Stomach smooth muscle (tissue), 2 donors: Measurements from ENCODE around the gene SH3TC1.

Experiments
- H3K27ac ChIP-seq: one replicate; pipeline ENCODE4 v1.7.0; 2013; ENCODE audit warnings: mild to moderate bottlenecking, low read length, inconsistent platforms
- H3K27me3 ChIP-seq, 2 donors: one replicate each; pipeline ENCODE4 v1.7.0; 2013; ENCODE audit warnings: low read length in 2 of 2; ENCODE audit not compliant: insufficient read depth in 2 of 2, control insufficient read depth in 1 of 2
- H3K36me3 ChIP-seq, 2 donors: one replicate each; pipeline ENCODE4 v1.7.0; 2013; ENCODE audit warnings: low read length in 2 of 2; ENCODE audit not compliant: control insufficient read depth in 2 of 2, insufficient read depth in 2 of 2
- H3K4me1 ChIP-seq: one replicate; pipeline ENCODE4 v1.7.0; 2013; ENCODE audit warnings: low read length; ENCODE audit not compliant: control insufficient read depth, insufficient read depth
- H3K4me3 ChIP-seq, 2 donors: one replicate each; pipeline ENCODE4 v1.7.0; 2013; ENCODE audit warnings: low read length in 2 of 2
- H3K9ac ChIP-seq, 2 donors: one replicate each; pipeline ENCODE4 v1.7.0; 2013; ENCODE audit warnings: low read length in 2 of 2, mild to moderate bottlenecking in 1 of 2
- H3K9me3 ChIP-seq, 2 donors: one replicate each; pipeline ENCODE4 v1.7.0; 2013; ENCODE audit warnings: low read length in 2 of 2; ENCODE audit not compliant: control insufficient read depth in 2 of 2
- donor health status: healthy.
- donor health status: Pancreatic carcinoma.

Gene SH3TC1

DNA sequence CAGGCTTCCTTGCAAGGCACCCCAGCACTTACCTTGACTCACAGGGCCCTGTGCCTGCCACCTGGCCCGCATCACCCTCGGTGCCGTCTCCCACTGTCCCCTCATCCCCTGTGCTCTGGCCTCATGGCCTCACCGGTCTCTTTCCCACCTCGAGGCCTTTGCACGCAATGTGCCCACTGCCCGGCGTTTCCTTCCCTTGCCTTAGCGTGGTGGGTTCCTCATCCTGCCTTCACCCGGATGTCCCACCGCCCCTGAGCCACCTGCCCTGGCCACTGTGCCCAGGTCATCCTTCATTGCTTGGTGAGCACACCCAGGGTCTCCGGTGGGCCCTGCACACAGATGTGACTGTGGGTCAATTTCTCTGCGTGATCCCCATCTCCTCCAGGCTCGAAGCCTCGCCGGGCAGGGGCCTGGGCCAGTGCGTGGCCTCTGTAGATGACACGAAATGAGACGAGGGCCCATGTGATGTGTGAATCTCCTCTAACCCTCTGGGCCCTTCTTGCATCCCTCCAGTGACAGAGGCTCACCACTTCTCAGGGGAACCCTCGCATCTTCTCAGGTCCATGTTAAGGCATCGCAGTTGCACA lies 75.1 kb downstream of the SH3TC1 start:
- H3K27me3 ChIP-seq: no peaks in the 10 kb centered on the region
- H3K9me3 ChIP-seq: no peaks in the 10 kb centered on the region
- H3K36me3 ChIP-seq: no peaks in the 10 kb centered on the region
- H3K27ac ChIP-seq: peak overlapping the region; percentile 84
- peaks cover 91% of the 10 kb centered on the region for H3K4me1 ChIP-seq
- peak overlapping the region in 1 of 2 donors; percentile 35 for H3K4me3 ChIP-seq
- H3K9ac ChIP-seq: peak overlapping the region in 1 of 2 donors; percentile 1

DNA sequence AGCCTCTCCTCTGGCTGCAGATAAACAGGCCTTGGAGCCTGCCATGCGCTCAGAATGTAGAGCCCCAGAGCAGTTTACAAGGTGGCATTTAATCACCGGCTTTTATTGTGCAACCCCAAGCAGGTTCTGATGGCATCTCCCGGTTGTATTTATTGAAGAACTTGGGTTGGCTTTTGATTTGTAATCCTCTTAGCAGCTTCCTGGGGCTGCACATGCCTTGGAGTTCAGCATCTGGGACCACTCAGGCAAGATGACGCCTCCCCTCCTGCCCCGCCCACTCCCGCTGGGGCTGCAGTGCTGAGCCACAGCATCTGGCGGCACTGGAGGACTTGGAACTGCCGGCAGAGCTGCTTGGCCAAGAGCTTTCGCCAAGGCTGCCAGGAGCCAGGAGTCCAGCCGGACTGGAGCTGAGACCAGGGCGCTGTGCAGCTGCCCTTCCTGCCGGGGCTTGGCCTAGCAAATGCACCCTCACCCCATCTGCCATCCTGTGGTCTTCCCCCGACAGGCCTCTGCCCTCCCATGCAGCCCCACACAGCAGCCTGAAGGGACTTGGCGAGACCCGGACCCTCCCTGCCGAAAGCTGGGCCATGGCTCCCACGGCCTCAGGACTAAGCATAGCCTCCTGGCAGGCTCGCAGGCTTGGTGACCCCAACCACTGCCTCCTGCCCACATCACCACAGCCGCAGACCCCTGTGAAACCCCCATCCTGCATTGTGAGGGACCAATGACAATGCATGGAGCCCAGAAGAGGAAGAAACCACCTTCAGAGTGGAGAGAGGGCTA lies 75.9 kb downstream of the SH3TC1 start:
- H3K9ac ChIP-seq: no peak overlapping the region
- no peaks in the 10 kb centered on the region for H3K36me3 ChIP-seq
- no peaks in the 10 kb centered on the region for H3K9me3 ChIP-seq
- H3K27me3 ChIP-seq: no peaks in the 10 kb centered on the region
- peak overlapping the region in 1 of 2 donors; percentile 47 for H3K4me3 ChIP-seq
- H3K4me1 ChIP-seq: peaks cover 89% of the 10 kb centered on the region
- peak overlapping the region; percentile 84 for H3K27ac ChIP-seq

DNA sequence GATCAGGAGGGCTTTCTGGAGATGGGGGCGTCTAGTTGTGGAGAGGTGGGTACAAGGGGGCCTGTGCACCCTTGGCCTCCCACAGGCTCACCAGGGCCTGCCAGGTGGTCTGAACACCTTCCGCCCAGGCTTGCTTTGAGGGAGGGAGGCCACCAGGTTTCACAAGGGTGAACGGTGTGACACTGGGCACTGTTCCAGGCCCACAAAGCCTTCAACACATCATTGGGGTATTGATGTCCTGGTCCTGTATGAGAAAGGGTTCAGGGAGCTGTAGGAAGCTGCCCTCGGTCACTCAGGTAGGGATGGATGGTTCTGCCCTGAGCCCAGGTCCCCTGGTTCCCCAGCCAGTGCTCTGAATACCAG lies 76.4 kb downstream of the SH3TC1 start:
- Histone ChIP-seq H3K36me3 (no peaks in the 10 kb centered on the region), H3K4me3 (no peak overlapping the region), H3K27me3 (no peaks in the 10 kb centered on the region), H3K4me1 (peaks cover 86% of the 10 kb centered on the region), H3K9me3 (no peaks in the 10 kb centered on the region), H3K27ac (peak overlapping the region; percentile 84), H3K9ac (peak overlapping the region in 1 of 2 donors; percentile 29)

DNA sequence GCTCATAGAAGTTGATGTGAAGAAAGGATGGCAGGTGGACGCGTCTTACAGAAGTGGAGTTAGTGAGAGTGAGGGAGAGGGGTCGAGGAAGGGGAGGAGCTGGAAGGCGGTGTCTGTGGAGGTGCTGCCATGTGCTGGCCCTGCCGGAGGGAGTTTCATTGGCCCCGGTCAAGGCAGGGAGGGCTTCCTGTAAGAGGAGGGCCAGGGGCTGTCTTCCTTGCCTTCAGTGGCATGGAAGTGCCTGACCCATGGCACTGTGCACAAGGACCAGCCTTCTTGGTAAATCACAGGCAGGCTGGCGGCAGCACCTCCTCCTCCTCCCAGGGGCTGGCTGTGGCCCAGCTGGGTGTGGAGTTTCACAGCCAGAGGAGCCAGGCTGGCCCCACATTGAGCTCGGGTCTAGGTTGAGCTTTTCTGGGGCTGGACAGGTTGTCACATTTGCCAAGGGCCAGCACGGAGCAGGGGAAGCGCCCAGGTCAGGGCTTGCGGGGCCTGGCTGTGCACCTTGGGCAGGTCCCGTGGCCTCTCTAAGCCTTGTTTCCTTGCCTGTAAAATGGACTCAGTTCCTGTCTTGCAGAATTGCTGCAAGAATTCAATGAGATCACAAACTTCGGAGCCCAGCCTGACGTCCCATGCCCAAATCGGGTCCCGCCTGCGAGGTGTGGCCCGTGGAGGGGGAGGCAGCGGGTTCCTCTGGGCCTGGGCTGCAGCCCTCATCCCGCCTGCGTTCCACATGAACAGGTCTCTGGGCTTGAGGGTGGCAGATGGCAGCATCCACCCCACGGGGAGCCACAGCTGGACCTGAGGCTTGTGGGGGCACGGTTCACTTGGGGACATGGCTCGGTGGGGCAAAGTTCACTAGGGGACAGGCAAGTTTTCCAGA lies 77.5 kb downstream of the SH3TC1 start:
- H3K9me3 ChIP-seq: no peaks in the 10 kb centered on the region
- no peaks in the 10 kb centered on the region for H3K36me3 ChIP-seq
- H3K9ac ChIP-seq: no peak overlapping the region
- no peaks in the 10 kb centered on the region for H3K27me3 ChIP-seq
- peak overlapping the region; percentile 84 for H3K27ac ChIP-seq
- peak overlapping the region in 1 of 2 donors; percentile 35 for H3K4me3 ChIP-seq
- H3K4me1 ChIP-seq: peaks cover 85% of the 10 kb centered on the region

DNA sequence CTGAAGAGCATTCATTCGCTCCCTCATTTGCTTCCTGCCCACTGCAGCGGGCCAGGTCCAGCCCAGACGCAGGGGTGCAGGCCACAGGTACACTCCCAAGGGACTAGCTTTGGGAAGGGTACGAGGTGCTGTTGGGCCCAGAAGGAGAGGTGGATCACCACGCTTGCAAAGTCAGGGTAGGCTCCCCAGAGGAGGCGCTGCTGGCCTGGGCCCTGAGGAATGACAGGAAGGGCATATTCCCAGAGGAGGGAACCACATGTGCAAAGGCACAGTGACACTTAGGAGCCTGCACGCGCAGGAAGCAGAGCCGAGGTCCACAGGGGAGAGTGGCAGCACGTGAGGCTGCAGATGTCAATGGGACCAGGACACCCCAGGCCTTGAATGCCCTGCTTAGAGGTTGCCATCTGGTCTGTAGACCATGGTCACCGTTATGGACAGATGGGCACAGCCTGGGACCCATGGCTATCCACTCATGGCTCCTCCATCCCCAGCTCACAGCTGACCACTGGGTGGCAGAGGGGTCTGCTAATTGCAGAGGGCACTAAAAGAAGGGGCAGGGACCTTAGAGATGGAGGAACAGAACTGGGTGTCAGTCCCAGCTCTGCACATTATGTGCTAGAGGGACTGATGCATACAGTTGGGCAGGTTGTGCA lies 78.4 kb downstream of the SH3TC1 start:
- Histone ChIP-seq H3K9me3 (no peaks in the 10 kb centered on the region), H3K27me3 (no peaks in the 10 kb centered on the region), H3K27ac (peak overlapping the region; percentile 84), H3K4me1 (peaks cover 85% of the 10 kb centered on the region), H3K36me3 (no peaks in the 10 kb centered on the region), H3K9ac (peak overlapping the region in 1 of 2 donors; percentile 17), H3K4me3 (peak overlapping the region in 1 of 2 donors; percentile 8)

DNA sequence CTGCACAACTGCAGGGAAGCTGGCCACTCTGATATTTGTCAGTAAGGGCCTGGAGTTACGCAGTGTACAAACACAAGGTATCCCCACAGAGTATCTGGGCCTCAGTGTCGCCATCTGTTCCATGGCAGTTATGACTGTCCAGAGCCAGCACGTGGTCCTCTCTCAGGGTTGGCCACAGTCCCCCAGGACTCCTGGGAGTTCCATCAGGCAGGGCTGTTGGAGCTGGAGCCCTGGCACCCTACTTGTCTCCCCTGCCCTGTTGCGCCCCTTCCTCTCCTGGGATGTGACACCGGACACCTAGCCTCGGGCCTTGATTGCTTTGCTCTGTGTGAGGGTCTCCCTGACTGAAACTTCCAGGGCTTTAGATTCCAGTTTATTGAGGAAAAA lies 78.9 kb downstream of the SH3TC1 start:
- Histone ChIP-seq H3K4me1 (peaks cover 85% of the 10 kb centered on the region), H3K9ac (peak overlapping the region in 1 of 2 donors; percentile 17), H3K27ac (peak overlapping the region; percentile 84), H3K36me3 (no peaks in the 10 kb centered on the region), H3K9me3 (no peaks in the 10 kb centered on the region), H3K27me3 (no peaks in the 10 kb centered on the region), H3K4me3 (peak overlapping the region in 1 of 2 donors; percentile 8)

DNA sequence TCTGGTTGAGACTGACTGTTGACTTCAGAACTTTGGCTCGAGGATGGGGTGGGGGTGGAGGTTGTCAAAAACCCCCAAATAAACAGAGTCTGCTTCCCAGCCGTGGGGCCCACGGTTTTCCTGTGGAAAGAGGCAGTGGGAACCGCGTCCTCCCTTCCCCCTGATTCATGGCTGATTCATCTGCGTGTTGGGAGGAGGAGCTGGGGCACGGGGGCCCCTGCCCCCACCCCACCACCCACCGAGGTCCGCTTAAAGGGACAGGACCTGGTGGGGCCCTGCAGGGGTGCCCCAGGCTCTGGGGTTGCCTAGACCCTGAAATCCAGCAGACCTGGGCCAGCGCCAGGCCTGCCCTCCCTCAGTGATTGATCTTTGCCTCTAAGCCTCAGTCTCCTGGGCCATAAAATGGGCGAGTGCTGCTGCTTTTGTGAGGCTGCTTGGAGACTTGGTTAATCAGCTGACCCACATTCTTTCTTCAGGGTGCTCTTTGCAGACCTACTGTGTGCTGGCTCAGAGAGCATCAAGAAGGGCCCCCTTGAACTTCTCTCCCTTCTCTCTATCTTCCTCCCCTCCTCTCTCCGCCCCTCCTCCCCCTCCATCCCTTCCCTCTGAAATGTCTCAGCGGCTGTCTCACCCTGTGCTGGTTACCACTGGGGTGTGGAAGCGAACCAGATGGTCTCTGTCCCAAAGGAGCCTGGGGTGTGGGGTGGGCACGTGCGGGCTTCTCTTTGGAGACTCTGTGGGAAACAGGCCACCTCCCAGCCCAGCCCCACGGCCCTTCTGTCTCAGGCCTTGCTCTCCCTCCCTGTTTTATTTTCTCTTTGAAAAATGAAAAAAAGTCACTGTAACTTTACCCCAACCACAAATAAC lies 79.6 kb downstream of the SH3TC1 start:
- Histone ChIP-seq H3K9ac (no peak overlapping the region), H3K27me3 (no peaks in the 10 kb centered on the region), H3K4me3 (no peak overlapping the region), H3K36me3 (no peaks in the 10 kb centered on the region), H3K27ac (no peak overlapping the region), H3K9me3 (no peaks in the 10 kb centered on the region), H3K4me1 (peaks cover 83% of the 10 kb centered on the region)

DNA sequence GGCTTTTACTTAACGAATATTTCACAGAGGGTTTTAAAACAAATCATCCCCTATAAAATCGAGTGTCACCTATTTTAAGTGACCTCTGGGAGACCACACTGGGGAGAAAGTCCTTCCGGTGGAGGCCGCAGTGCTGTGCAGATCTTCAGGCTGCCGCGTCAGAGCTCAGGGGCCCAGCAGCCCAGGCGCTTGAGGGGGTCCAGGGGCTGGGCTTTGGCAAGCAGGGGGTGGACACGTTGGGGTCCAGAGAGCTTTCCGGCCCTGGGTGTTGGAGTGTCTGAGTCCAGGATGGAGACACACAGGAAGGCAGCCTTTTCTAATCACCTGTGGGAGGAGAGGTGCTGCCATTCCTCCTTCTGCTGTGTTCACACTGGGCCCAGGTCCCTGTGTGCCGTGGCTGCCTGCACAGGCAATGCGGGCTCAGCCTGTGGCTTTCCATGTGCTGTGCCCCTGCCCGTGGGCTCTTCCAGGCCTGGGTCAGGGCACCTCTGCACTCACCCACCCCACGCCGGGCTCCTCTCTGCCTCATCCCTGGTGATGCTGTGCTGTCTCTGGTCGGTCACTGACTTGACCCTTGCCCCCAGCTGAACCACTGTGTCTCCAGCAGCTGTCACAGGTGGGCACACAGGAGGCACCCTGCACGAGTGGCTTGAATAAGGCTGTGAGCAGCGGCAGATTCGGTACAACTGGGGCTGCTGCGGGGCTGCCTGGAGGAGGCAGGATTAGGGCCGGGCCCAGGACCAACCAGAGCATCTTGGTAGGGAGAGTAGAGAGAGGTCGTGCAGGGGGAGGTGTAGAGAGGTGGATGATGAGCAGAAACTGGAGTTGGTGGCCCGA lies 80.4 kb downstream of the SH3TC1 start:
- H3K36me3 ChIP-seq: no peaks in the 10 kb centered on the region
- peaks cover 76% of the 10 kb centered on the region for H3K4me1 ChIP-seq

DNA sequence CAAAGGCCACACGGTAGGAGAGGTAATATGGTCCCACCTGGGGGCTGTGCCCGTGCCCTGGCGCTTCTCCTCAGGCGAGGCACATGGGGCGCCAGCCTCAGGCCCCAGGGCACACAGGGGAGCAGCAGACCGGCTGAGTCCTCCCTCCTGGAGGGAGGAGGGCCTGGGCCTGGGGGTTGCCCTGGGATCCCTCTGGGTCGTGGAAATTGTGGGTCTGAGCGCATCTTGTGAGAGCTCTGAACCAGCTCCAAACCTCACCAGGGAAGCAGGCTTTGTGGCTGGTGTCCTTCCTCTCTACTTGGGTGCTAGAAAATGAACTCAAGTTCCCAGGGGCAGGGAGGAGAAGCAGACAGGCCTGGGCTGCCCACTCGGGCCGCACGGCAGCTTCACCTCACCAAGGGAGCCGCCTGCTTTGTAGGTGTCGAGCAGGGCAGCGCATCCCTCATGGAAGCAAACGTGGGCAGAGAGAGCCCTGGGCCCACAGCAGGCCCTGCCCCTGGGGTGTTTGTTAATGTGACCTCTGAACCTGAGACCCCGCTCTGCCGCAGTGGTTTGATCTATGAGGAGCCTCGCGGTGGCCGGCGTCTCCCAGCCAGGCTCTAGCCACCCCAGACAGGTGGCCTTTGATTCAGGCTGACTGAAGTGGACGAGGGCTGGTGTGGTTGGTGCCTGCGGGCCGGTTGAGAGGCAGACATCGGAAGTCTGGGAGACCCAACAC lies 81.2 kb downstream of the SH3TC1 start:
- Histone ChIP-seq H3K27ac (no peak overlapping the region), H3K9me3 (no peaks in the 10 kb centered on the region)

More for the DNA sequence above, 80.4 kb downstream of the SH3TC1 start:
- no peak overlapping the region for H3K9ac ChIP-seq
- H3K27ac ChIP-seq: no peak overlapping the region
- H3K9me3 ChIP-seq: no peaks in the 10 kb centered on the region
- no peak overlapping the region for H3K4me3 ChIP-seq
- no peaks in the 10 kb centered on the region for H3K27me3 ChIP-seq

More for the DNA sequence above, 81.2 kb downstream of the SH3TC1 start:
- H3K4me3 ChIP-seq: no peak overlapping the region
- H3K36me3 ChIP-seq: peaks cover 0 to 2% of the 10 kb centered on the region in 2 donors
- no peak overlapping the region for H3K9ac ChIP-seq
- H3K4me1 ChIP-seq: peaks cover 69% of the 10 kb centered on the region
- no peaks in the 10 kb centered on the region for H3K27me3 ChIP-seq
